DOHH2 (cell line): ENCODE results near the gene TMEFF2.

Experiments used
- CTCF ChIP-seq: fragments of 200-600 bp; sonication (generic); IDR thresholded peaks from one replicate; pipeline ENCODE4 v1.5.1; 2014; ENCODE audit warnings: antibody characterized with exemption, mild to moderate bottlenecking, low read depth, low read length; ENCODE audit not compliant: poor library complexity, severe bottlenecking
- EZH2phosphoT487 ChIP-seq: fragments of 200-600 bp; sonication (generic); IDR thresholded peaks from 2 replicates; pipeline ENCODE4 v1.6.1; 2017; ENCODE audit warnings: borderline replicate concordance, mild to moderate bottlenecking, antibody characterized with exemption, low read length, moderate library complexity, mixed read lengths

GRCh38 chr2:191968120-191968519 lies 226.6 kb downstream of the TMEFF2 start:
- no peak for TF ChIP-seq CTCF
- no peak for TF ChIP-seq EZH2phosphoT487
